HG03558 (cell line): ENCODE results near the gene PGA4.

Experiments
- ATAC-seq: cut with Tn5 transposase; IDR thresholded peaks from one replicate; pipeline ENCODE4 v1.9.1; 2021; ENCODE audit warnings: moderate number of reproducible peaks; ENCODE audit not compliant: unreplicated experiment; ENCODE audit errors: extremely low read depth

Gene PGA4

DNA sequence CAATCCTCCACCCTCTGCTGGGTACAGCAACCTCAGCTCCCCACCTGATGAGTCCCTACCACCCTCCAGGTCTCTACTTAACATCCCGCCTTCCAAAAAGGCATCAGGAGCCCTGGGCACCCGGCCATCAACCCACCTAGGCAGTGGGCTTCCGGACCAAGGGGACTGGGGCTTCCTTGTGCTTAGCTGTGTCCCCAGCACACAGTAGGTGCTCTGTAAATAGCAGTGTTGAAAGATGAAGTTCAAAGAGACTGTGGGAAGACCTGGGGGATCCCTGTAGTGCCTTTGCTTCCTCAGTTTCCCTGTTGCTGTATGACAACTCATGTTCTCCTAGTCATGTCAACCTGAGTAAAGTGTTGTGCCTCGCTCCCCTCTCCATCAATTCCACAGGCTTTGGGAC lies 51.9 kb downstream of the PGA4 start:
- ATAC-seq: no peak

DNA sequence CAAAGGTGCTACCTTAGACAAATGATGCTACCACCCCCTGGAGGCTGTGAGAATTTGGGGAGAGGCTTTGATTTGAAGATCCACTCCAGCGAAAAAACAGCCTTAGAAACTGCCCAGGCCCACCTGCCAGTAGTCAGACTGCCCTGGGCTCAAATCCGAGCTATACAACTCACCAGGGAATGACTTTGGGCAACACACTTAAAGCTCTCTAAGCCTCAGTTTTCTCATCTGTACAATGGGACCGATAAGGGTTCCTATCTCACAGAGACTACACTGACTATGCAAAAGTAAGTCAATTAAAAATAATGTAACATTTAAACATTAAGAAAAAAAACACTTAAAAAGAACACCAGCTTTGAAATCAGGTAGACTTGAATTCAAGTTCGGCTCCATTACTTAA lies 53.0 kb downstream of the PGA4 start:
- no peak for ATAC-seq

DNA sequence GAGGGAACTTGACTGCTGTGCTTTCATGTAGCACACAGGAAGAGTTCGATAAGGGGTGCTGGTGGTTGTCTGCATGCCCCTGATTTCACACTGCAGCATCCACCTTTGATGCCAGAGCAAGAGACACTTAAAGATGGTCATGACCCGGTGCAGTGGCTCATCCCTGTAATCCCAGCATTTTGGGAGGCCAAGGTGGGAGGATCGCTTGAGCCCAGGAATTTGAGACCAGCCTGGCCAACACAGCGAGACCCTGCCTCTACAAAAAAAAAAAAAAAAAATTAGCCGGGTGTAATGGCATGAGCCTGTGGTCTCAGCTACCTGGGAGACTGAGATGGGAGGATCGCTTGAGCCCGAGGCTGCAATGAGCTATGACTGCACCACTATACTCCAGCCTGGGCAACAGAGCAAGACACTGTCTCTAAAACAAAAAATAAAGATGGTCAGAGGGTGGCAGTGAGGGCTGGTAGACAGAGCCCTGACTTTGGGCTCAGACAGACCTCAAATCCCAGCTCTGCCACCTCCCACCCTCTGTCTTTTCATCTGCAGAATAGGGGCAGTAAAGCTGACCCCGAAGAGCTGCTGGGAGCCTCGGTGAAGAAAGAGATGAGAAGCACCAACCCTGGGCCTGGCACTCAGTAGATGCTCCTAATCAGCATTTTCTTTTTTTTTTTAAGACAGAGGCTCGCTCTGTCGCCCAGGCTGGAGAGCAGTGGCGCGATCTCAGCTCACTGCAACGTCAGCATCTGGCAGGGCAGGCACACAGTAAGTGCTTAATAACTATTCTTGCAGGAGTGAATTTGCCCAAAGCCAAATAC lies 55.2 kb downstream of the PGA4 start:
- no peak for ATAC-seq

DNA sequence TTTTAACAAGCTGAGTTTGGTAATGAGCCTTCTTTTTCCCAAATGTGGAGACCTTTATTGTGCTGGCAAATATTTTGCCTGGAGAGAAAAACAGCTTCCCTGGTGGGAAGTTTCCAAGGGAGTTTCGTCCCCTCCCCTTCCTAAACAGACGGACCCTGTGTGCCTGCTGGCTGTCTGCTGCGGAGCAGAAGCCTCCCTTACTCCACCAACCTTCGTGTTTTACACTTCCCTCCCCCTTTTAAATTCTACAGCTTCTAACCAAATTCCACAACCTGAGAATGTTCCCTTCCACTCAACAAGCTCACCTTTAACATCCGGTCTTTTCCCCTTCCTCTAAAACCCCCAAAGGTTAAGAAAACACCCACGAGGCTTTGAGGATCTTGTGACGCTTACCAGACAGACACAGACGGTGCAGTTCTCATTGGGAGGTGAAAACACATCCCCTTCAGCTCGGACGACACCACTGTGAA lies 55.9 kb downstream of the PGA4 start:
- no peak for ATAC-seq

DNA sequence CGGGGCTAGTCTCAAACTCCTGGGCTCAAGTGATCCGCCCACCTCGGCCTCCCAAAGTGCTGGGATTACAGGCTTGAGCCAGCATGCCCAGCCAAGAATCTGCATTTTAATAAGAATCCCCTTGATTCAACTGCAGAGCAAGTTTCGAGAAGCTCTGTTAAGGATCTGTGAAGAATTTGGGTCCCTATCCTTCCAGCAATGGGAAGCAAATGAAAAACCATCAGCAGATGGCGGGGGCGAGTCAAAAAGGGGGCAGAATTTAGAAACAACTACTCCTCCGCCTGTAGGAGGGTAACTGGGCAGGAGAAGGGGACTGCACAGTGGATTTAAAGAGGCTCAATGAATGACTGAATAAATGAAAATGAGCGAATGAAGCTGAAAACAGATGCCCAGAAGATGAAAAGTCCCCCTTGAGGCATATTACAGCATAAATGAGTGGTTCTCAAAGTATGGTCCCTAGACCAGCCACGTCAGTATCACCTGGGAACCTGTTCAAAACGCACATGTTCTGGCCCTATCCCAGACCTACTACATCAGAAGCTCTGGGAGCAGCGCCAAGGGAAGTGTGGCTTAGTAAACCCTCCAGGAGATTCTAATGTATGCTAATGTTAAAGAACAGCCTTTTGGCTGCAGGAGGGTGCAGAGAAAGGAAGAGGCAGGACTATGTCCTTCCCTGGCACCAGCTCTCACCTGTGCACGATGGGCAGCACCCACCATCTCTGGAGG lies 58.0 kb downstream of the PGA4 start:
- no peak for ATAC-seq

DNA sequence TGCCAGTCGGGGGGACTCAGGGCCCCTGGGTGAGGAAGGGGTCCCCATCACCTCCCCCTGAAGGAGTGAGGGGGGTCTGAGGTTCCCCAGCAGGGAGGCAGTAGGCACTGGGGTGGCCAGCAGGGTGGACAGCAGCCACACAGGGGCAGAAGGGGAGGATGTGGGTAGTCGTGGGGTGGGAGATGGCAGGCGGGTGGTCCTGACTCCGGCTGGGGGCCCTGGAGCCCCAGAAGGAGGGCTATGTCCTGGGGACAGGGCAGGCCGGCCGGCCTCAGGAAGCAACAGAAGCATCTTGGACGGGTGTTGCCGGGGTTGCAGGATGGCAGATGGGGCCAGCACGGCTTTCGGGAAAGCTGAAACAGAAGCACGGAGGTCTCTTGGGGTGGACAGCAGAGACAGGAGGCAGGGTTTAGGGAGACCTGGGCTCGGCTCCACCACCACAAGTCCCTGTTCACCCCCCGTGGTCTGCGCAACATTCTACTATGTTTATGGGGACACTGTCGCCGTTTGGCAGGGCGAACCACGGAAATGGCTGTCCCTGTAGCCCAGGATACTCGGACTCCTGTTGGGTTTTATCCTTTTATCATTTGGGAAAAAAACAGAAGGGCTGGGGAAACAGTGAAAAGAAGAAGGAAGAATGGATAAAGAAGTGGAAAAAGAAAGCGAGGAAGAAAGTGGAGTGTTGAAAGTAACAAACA lies 58.9 kb downstream of the PGA4 start:
- no peak for ATAC-seq
